Stimulated activated CD4-positive, alpha-beta T cell treated with anti-CD3 and anti-CD28 coated beads, TNF-alpha, amount 100 ng/mL, for 24 hours (primary cell): Measurements from ENCODE around the gene S100A13.
"Not testable (repeated sequence)": the region's sequence is repeated elsewhere in the genome, so short reads cannot be mapped to it uniquely, and the experiment has no call there.

Experiments used
- DNase-seq, 3 experiments: peaks; one replicate each; pipeline ENCODE4 v3.0.0-alpha.2; 2020; ENCODE audit warnings: low read depth in 3 of 3

S100A13 gene

GRCh38 chr1:153626904-153627714, at the start of gene S100A13:
Gene S100A13 (minus strand): TSS chr1:153627505. CDS start chr1:153626472, 1,033 bp downstream.
- DNase-seq = no peak

- DNase-seq = no peak
These were observed 46.2 kb upstream of the S100A13 start for GRCh38 chr1:153673511-153673910.

- peak; percentile 14 to 62 (median 28) for DNase-seq
These were observed 44.5 kb upstream of the S100A13 start for GRCh38 chr1:153671628-153672353.

GRCh38 chr1:153670859-153671627, 43.7 kb upstream of the S100A13 start, which contains the start of gene ILF2:
Gene ILF2 (minus strand): TSS chr1:153670993. CDS start chr1:153670922, 71 bp downstream.
- DNase-seq = peak; percentile 88 to 97 (median 95)

GRCh38 chr1:153670257-153670858, 43.1 kb upstream of the S100A13 start:
- no peak for DNase-seq

GRCh38 chr1:153669606-153670005, 42.3 kb upstream of the S100A13 start:
- DNase-seq = no peak

GRCh38 chr1:153668672-153669071, 41.4 kb upstream of the S100A13 start:
- not testable (repeated sequence) for DNase-seq

GRCh38 chr1:153667439-153667838, 40.1 kb upstream of the S100A13 start:
- no peak for DNase-seq

GRCh38 chr1:153663211-153663610, 35.9 kb upstream of the S100A13 start:
- no peak for DNase-seq

GRCh38 chr1:153662269-153662668, 35.0 kb upstream of the S100A13 start:
- DNase-seq = no peak

GRCh38 chr1:153661111-153661708, 33.9 kb upstream of the S100A13 start:
- no peak for DNase-seq

GRCh38 chr1:153659656-153660055, 32.4 kb upstream of the S100A13 start:
- DNase-seq = no peak

- DNase-seq = no peak
These were observed 31.9 kb upstream of the S100A13 start for GRCh38 chr1:153659175-153659534.

GRCh38 chr1:153658400-153659174, 31.3 kb upstream of the S100A13 start, which contains the start of gene SNAPIN:
Gene SNAPIN (plus strand): TSS chr1:153658703. CDS start chr1:153658744, 41 bp downstream.
- DNase-seq = peak; percentile 85 to 91 (median 87)

GRCh38 chr1:153655333-153655732, 28.0 kb upstream of the S100A13 start:
- DNase-seq = no peak

GRCh38 chr1:153652805-153653500, 25.6 kb upstream of the S100A13 start:
- no peak for DNase-seq

GRCh38 chr1:153651771-153652170, 24.5 kb upstream of the S100A13 start:
- DNase-seq = no peak

- DNase-seq = no peak
These were observed 22.5 kb upstream of the S100A13 start for GRCh38 chr1:153649863-153650235.

GRCh38 chr1:153649137-153649862, 22.0 kb upstream of the S100A13 start:
- DNase-seq = no peak
